Panc1 (cell line): Measurements from ENCODE around the gene TNIP1. TPM values are rescaled to one million over a fixed set of nuclear protein-coding genes. Genes with fewer than 3 reads are reported as not detected.

Source experiments
- ATAC-seq: fragments of 200-7000 bp; cut with Tn5 transposase; 2 replicates; pipeline ENCODE4 v1.9.1; 2020; ENCODE audit warnings: mild to moderate bottlenecking, moderate library complexity
- BruUV-seq: library from RNA; stranded (reverse); fragments of 400-500 nt; replicated peaks from 2 replicates; lab custom pipeline; 2021; lab: Mats Ljungman, UMichigan
- CTCF ChIA-PET: fragments of 300-600 bp; sonication (Branson Sonifier 250); formaldehyde crosslinking; loops from one replicate; lab custom pipeline; 2022; ENCODE audit warnings: antibody characterized with exemption; lab: Charles Lee
- POLR2A ChIA-PET: fragments of 300-600 bp; sonication (Branson Sonifier 250); formaldehyde crosslinking; loops from one replicate; lab custom pipeline; 2022; ENCODE audit warnings: antibody characterized with exemption; lab: Charles Lee
- DNase-seq: peaks from one replicate; pipeline ENCODE4 v3.0.0-alpha.2; 2010; ENCODE audit warnings: low read depth, low spot score
- H3K27ac ChIP-seq: 2 replicates; pipeline ENCODE4 v1.5.1; 2011; ENCODE audit warnings: mild to moderate bottlenecking, low read length, inconsistent platforms
- H3K27me3 ChIP-seq: fragments of 200-500 bp; sonication (Bioruptor generic); 2 replicates; pipeline ENCODE4 v1.6.0; 2014; ENCODE audit warnings: low read length, inconsistent platforms; ENCODE audit not compliant: control insufficient read depth, insufficient read depth
- H3K36me3 ChIP-seq: fragments of 200-500 bp; sonication (Bioruptor generic); 2 replicates; pipeline ENCODE4 v1.5.1; 2014; ENCODE audit warnings: inconsistent platforms, mild to moderate bottlenecking, low read length, moderate library complexity; ENCODE audit not compliant: control insufficient read depth, insufficient read depth
- H3K4me1 ChIP-seq: 2 replicates; pipeline ENCODE4 v1.5.1; 2011; ENCODE audit warnings: inconsistent platforms, mild to moderate bottlenecking, low read length, moderate library complexity; ENCODE audit not compliant: control insufficient read depth, insufficient read depth
- H3K4me3 ChIP-seq, 2 experiments: 2 replicates each; pipeline ENCODE4 v1.5.1; 2011 to 2012; ENCODE audit warnings: low read depth in 2 of 2, low read length in 2 of 2, mild to moderate bottlenecking in 2 of 2, inconsistent platforms in 1 of 2, moderate library complexity in 1 of 2
- H3K9me3 ChIP-seq: fragments of 200-500 bp; sonication (Bioruptor generic); 2 replicates; pipeline ENCODE4 v1.5.1; 2014; ENCODE audit warnings: low read depth, mild to moderate bottlenecking, inconsistent platforms, low read length, moderate library complexity; ENCODE audit not compliant: control insufficient read depth, insufficient read depth
- CTCF ChIP-seq: fragments of 450-650 bp; IDR thresholded peaks from 2 replicates; pipeline ENCODE4 v1.5.1; 2017; ENCODE audit warnings: mild to moderate bottlenecking
- POLR2AphosphoS5 ChIP-seq: IDR thresholded peaks from 2 replicates; pipeline ENCODE4 v1.6.1; 2012; ENCODE audit warnings: mild to moderate bottlenecking, low read depth, low read length, moderate library complexity
- REST ChIP-seq, 2 experiments: IDR thresholded peaks; 2 replicates each; pipeline ENCODE4 v1.6.1; 2011 to 2012; ENCODE audit warnings: low read depth in 2 of 2, control low read depth in 1 of 2, low read length in 1 of 2, mild to moderate bottlenecking in 1 of 2, moderate library complexity in 1 of 2; ENCODE audit not compliant: insufficient read depth in 1 of 2
- SIN3A ChIP-seq: IDR thresholded peaks from 2 replicates; pipeline ENCODE4 v1.6.1; 2012; ENCODE audit warnings: low read depth, mild to moderate bottlenecking, low read length, moderate library complexity, borderline replicate concordance; ENCODE audit not compliant: insufficient read depth
- TCF7L2 ChIP-seq: IDR thresholded peaks from 2 replicates; pipeline ENCODE4 v1.6.1; 2011; ENCODE audit warnings: mild to moderate bottlenecking, low read depth, low read length, inconsistent platforms
- in situ Hi-C: cut with HindIII; loops from 2 replicates; pipeline ENCODE4 v1.10.0; 2016; ENCODE audit warnings: low sequenced_read_pairs, low pct_unique_long_range_greater_than_20kb
- intact Hi-C: fragments of 100-400 bp; cut with micrococcal nuclease; formaldehyde crosslinking; loops from one replicate; pipeline ENCODE4 v1.10.0; 2022; ENCODE audit not compliant: unreplicated experiment
- total RNA-seq: library from RNA; stranded (reverse); gene quantifications from one replicate; pipeline ENCODE4 v1.2.1, GENCODE V29; 2021; ENCODE audit not compliant: unreplicated experiment

Gene TNIP1
- total RNA-seq, 1 experiment from 2014 or later, result 81.9 TPM

- ChIA-PET CTCF (interaction anchor here (1.1 kb wide), 1 partner anchor 9 kb away, joined by 3 read pairs; no protein-coding TSS in a partner anchor), POLR2A (no interaction called here)
- ATAC-seq, result no peak
- Histone ChIP-seq H3K36me3 (no peaks in the 10 kb centered on the region), H3K27me3 (no peaks in the 10 kb centered on the region), H3K9me3 (no peaks in the 10 kb centered on the region), H3K27ac (no peak overlapping the region), H3K4me3 (no peak overlapping the region), H3K4me1 (no peaks in the 10 kb centered on the region)
- DNase-seq, result no peak
- in situ Hi-C loops, result no loop called here
- no peak for TF ChIP-seq CTCF
- TF ChIP-seq POLR2AphosphoS5, result no peak
- BruUV-seq, result no TSS peak
- intact Hi-C loops, result no loop called here
Measured at GRCh38 chr5:151106509-151106908, 25.7 kb upstream of the TNIP1 start.

GRCh38 chr5:151106043-151106442 lies 25.2 kb upstream of the TNIP1 start:
- ChIA-PET POLR2A (no interaction called here), CTCF (interaction anchor here (1.1 kb wide), 1 partner anchor 10 kb away, joined by 3 read pairs; no protein-coding TSS in a partner anchor)
- no peaks in the 10 kb centered on the region for H3K27me3 ChIP-seq
- no peak for DNase-seq
- in situ Hi-C loops, result no loop called here
- no peak overlapping the region for H3K27ac ChIP-seq
- H3K4me1 ChIP-seq, result no peaks in the 10 kb centered on the region
- no peak for ATAC-seq
- no peak for TF ChIP-seq CTCF
- TF ChIP-seq REST (IDR thresholded peaks at IDR 0.05; ENCODE audit: insufficient read depth in 1 of 2, low read depth in 2 of 2, low read length in 1 of 2), result no peak
- no peak for TF ChIP-seq POLR2AphosphoS5
- no peak for TF ChIP-seq TCF7L2
- H3K9me3 ChIP-seq, result no peaks in the 10 kb centered on the region
- H3K4me3 ChIP-seq, result no peak overlapping the region
- intact Hi-C loops, result no loop called here
- BruUV-seq, result no TSS peak
- H3K36me3 ChIP-seq, result no peaks in the 10 kb centered on the region

GRCh38 chr5:151105561-151105960 lies 24.7 kb upstream of the TNIP1 start:
- POLR2A ChIA-PET, result no interaction called here

More at GRCh38 chr5:151105561-151105960, 24.7 kb upstream of the TNIP1 start:
- TF ChIP-seq CTCF (no peak), SIN3A (no peak), TCF7L2 (no peak), REST (IDR thresholded peaks at IDR 0.05; ENCODE audit: insufficient read depth in 1 of 2, low read depth in 2 of 2, low read length in 1 of 2) (no peak), POLR2AphosphoS5 (no peak)
- Histone ChIP-seq H3K4me3 (no peak overlapping the region), H3K27me3 (no peaks in the 10 kb centered on the region), H3K9me3 (no peaks in the 10 kb centered on the region), H3K27ac (no peak overlapping the region), H3K36me3 (no peaks in the 10 kb centered on the region), H3K4me1 (no peaks in the 10 kb centered on the region)
- intact Hi-C loops (no loop called here), in situ Hi-C loops (no loop called here)
- no TSS peak for BruUV-seq
- ATAC-seq (no peak), DNase-seq (no peak)
- CTCF ChIA-PET, result interaction anchor here (1.1 kb wide), 1 partner anchor 10 kb away, joined by 3 read pairs; no protein-coding TSS in a partner anchor
